CD4-positive, alpha-beta T cell (primary cell): Measurements from ENCODE around the gene TAS2R40. TPM values are rescaled to one million over a fixed set of nuclear protein-coding genes. Genes with fewer than 3 reads are reported as not detected.
A peak's percentile ranks its signal among the peaks of the same experiment; 100 is the strongest.

Experiments used
- ATAC-seq: fragments of 200-7000 bp; cut with Tn5 transposase; one replicate; pipeline ENCODE4 v1.10.0; 2022; ENCODE audit warnings: mild to moderate bottlenecking; ENCODE audit not compliant: poor library complexity
- CTCF ChIA-PET: fragments of 350-600 bp; sonication (Branson Sonifier 250); formaldehyde crosslinking; loops from one replicate; lab custom pipeline; 2021; ENCODE audit warnings: antibody characterized with exemption, inconsistent platforms; lab: Charles Lee
- POLR2A ChIA-PET: fragments of 350-600 bp; sonication (Branson Sonifier 250); formaldehyde crosslinking; loops from one replicate; lab custom pipeline; 2021; ENCODE audit warnings: antibody characterized with exemption, inconsistent platforms; lab: Charles Lee
- DNase-seq, 14 experiments: peaks; one replicate each; pipeline ENCODE4 v3.0.0-alpha.2; 2013 to 2020; ENCODE audit warnings: mixed read lengths in 2 of 14
- H3K27ac ChIP-seq, 2 donors: one replicate each; pipeline versions ENCODE4 v1.5.1 to v1.7.0; 2013; ENCODE audit warnings: low read length in 2 of 2, low read depth in 1 of 2, mild to moderate bottlenecking in 1 of 2
- H3K27me3 ChIP-seq, 2 experiments: 1 replicate in 1 of 2; 2 replicates in 1 of 2; pipeline versions ENCODE4 v1.6.1 to v1.7.0; 2013; ENCODE audit warnings: low read length in 2 of 2, control low read depth in 1 of 2, mild to moderate bottlenecking in 1 of 2, moderate library complexity in 1 of 2; ENCODE audit not compliant: insufficient read depth in 2 of 2, control insufficient read depth in 1 of 2
- H3K36me3 ChIP-seq: one replicate; pipeline ENCODE4 v1.6.1; 2013; ENCODE audit warnings: low read length, control low read depth; ENCODE audit not compliant: insufficient read depth
- H3K4me1 ChIP-seq: one replicate; pipeline ENCODE4 v1.6.1; 2013; ENCODE audit warnings: low read length, control low read depth; ENCODE audit not compliant: insufficient read depth
- H3K4me3 ChIP-seq: one replicate; pipeline ENCODE4 v1.5.1; 2013; ENCODE audit warnings: mild to moderate bottlenecking, low read length, moderate library complexity
- H3K9me3 ChIP-seq, 2 experiments: 1 replicate in 1 of 2; 2 replicates in 1 of 2; pipeline versions ENCODE4 v1.6.1 to v1.7.0; 2013; ENCODE audit warnings: low read length in 2 of 2, mild to moderate bottlenecking in 2 of 2, control low read depth in 1 of 2, moderate library complexity in 1 of 2; ENCODE audit not compliant: control insufficient read depth in 1 of 2, insufficient read depth in 1 of 2
- H3K27ac Mint-ChIP-seq: one replicate; pipeline ENCODE4 v1.8.0; 2020; ENCODE audit warnings: mixed read lengths
- H3K27me3 Mint-ChIP-seq: one replicate; pipeline ENCODE4 v1.8.0; 2021; ENCODE audit warnings: mixed read lengths
- H3K36me3 Mint-ChIP-seq: one replicate; pipeline ENCODE4 v1.8.0; 2021; ENCODE audit warnings: low read depth, mixed read lengths
- H3K4me1 Mint-ChIP-seq: one replicate; pipeline ENCODE4 v1.8.0; 2021; ENCODE audit warnings: low read depth, mixed read lengths
- H3K4me3 Mint-ChIP-seq: one replicate; pipeline ENCODE4 v1.8.0; 2020; ENCODE audit warnings: mild to moderate bottlenecking, mixed read lengths
- H3K9me3 Mint-ChIP-seq: one replicate; pipeline ENCODE4 v1.8.0; 2020; ENCODE audit warnings: mixed read lengths
- CTCF ChIP-seq: fragments of 200-600 bp; IDR thresholded peaks from one replicate; pipeline ENCODE4 v1.8.0; 2022; ENCODE audit warnings: antibody characterized with exemption, mild to moderate bottlenecking
- intact Hi-C, 2 experiments: fragments of 100-400 bp; cut with DNase I in 1 of 2; cut with micrococcal nuclease in 1 of 2; formaldehyde crosslinking; loops; one replicate each; pipeline versions ENCODE4 v1.15.1 to v1.9.0; 2023 to 2025; cut with DNase I, micrococcal nuclease
- total RNA-seq, 174 experiments: library from RNA in 2 of 174; stranded (reverse) in 2 of 174; gene quantifications; one replicate each; pipeline ENCODE4 v1.2.3 and lab custom pipeline; 2021 to 2026

The TAS2R40 gene
- total RNA-seq, 2 experiments from 2014 or later: not detected

GRCh38 chr7:143217806-143218205, 4.0 kb upstream of the TAS2R40 start:
- Mint-ChIP-seq H3K27ac (no peak overlapping the region), H3K27me3 (peaks cover 15% of the 10 kb centered on the region), H3K4me3 (no peak overlapping the region), H3K36me3 (no peaks in the 10 kb centered on the region), H3K4me1 (no peaks in the 10 kb centered on the region), H3K9me3 (no peaks in the 10 kb centered on the region)
- H3K9me3 ChIP-seq: no peaks in the 10 kb centered on the region
- no peak overlapping the region for H3K27ac ChIP-seq
- H3K36me3 ChIP-seq: no peaks in the 10 kb centered on the region
- no peak for TF ChIP-seq CTCF
- DNase-seq (no peak), ATAC-seq (no peak)
- ChIA-PET POLR2A (no interaction called here), CTCF (interaction anchor here (0.7 to 0.9 kb wide), 2 partner anchors 23 to 154 kb away, joined by 3 read pairs; no protein-coding TSS in a partner anchor)
- no peak overlapping the region for H3K4me3 ChIP-seq
- no peaks in the 10 kb centered on the region for H3K4me1 ChIP-seq
- peaks cover 0 to 6% of the 10 kb centered on the region in 2 experiments for H3K27me3 ChIP-seq
- intact Hi-C loops: loop anchor here (5.0 to 10.0 kb wide), 9 partner anchors 333 to 916 kb away; partner anchors contain the start of genes EPHB6 (in 1 of the 2) and TRPV6 (in 1 of the 2)

GRCh38 chr7:143221286-143221685, 551 bp upstream of the TAS2R40 start:
- H3K27me3 Mint-ChIP-seq: peaks cover 17% of the 10 kb centered on the region
- intact Hi-C loops: no loop called here
- POLR2A ChIA-PET: interaction anchor here (0.6 kb wide), 1 partner anchor 122 kb away, joined by 3 read pairs; no protein-coding TSS in a partner anchor

GRCh38 chr7:143222782-143223181, 945 bp downstream of the TAS2R40 start:
- H3K27ac Mint-ChIP-seq: no peak overlapping the region
- DNase-seq: peak in 3 of 14 experiments; percentile 10 to 50 (median 46)
- Histone ChIP-seq H3K27me3 (peaks cover 0 to 6% of the 10 kb centered on the region in 2 experiments), H3K36me3 (no peaks in the 10 kb centered on the region), H3K4me1 (no peaks in the 10 kb centered on the region), H3K4me3 (no peak overlapping the region), H3K9me3 (no peaks in the 10 kb centered on the region), H3K27ac (no peak overlapping the region)
- ChIA-PET POLR2A (no interaction called here), CTCF (no interaction called here)
- no peak overlapping the region for H3K4me3 Mint-ChIP-seq
- peaks cover 15% of the 10 kb centered on the region for H3K27me3 Mint-ChIP-seq
- no peaks in the 10 kb centered on the region for H3K36me3 Mint-ChIP-seq
- no peak for ATAC-seq
- no peak for TF ChIP-seq CTCF
- H3K4me1 Mint-ChIP-seq: no peaks in the 10 kb centered on the region
- no peaks in the 10 kb centered on the region for H3K9me3 Mint-ChIP-seq
- intact Hi-C loops: no loop called here

More at GRCh38 chr7:143221286-143221685, 551 bp upstream of the TAS2R40 start:
- Mint-ChIP-seq H3K36me3 (no peaks in the 10 kb centered on the region), H3K4me3 (no peak overlapping the region), H3K27ac (no peak overlapping the region), H3K4me1 (no peaks in the 10 kb centered on the region), H3K9me3 (no peaks in the 10 kb centered on the region)
- H3K36me3 ChIP-seq: no peaks in the 10 kb centered on the region
- no peak overlapping the region for H3K4me3 ChIP-seq
- ATAC-seq (no peak), DNase-seq (no peak)
- no peaks in the 10 kb centered on the region for H3K4me1 ChIP-seq
- H3K27ac ChIP-seq: no peak overlapping the region
- H3K9me3 ChIP-seq: no peaks in the 10 kb centered on the region
- CTCF ChIA-PET: no interaction called here
- peaks cover 0 to 6% of the 10 kb centered on the region in 2 experiments for H3K27me3 ChIP-seq
- no peak for TF ChIP-seq CTCF
